Upper lobe of left lung (tissue), 4 donors: ENCODE data around the gene RBM28.

Experiments
- EP300 ChIP-seq, 4 donors: sonication (generic); formaldehyde crosslinking; IDR thresholded peaks; one replicate each; pipeline ENCODE4 v1.5.1; 2017; ENCODE audit warnings: antibody characterized with exemption in 4 of 4, control low read depth in 2 of 4
- POLR2AphosphoS5 ChIP-seq, 2 donors: sonication (generic); formaldehyde crosslinking; IDR thresholded peaks; one replicate each; pipeline ENCODE4 v1.5.1; 2017; ENCODE audit warnings: antibody characterized with exemption in 2 of 2
- TF ChIP-seq, protein P1 (sequence below), 6 experiments: fragments of 450-650 bp in 4 of 6; fragments of 200-600 bp in 2 of 6; sonication (generic) in 2 of 6; IDR thresholded peaks; one replicate each; pipeline ENCODE4 v1.5.1; 2016 to 2019; ENCODE audit warnings: antibody characterized with exemption in 6 of 6

DNA sequence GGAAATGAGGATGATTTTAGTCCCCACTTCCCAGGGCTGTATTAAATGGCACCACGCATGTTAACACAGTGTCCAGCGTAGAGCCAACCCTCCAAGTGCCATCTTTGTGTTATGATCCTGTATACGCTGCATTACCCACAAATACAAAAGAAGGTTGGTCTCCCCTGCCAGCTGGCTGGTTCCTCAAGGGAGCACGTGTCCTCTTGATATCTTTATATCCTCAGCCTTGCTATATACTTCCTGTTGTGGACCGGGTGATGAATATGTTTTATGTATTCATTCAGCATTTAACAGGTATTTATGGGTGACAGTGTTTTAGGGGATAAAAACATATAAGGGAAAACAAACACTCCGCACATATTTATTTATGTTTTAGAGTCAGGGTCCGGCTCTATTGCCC is 41.0 kb upstream of the RBM28 start:
- TF ChIP-seq, protein P1, sequence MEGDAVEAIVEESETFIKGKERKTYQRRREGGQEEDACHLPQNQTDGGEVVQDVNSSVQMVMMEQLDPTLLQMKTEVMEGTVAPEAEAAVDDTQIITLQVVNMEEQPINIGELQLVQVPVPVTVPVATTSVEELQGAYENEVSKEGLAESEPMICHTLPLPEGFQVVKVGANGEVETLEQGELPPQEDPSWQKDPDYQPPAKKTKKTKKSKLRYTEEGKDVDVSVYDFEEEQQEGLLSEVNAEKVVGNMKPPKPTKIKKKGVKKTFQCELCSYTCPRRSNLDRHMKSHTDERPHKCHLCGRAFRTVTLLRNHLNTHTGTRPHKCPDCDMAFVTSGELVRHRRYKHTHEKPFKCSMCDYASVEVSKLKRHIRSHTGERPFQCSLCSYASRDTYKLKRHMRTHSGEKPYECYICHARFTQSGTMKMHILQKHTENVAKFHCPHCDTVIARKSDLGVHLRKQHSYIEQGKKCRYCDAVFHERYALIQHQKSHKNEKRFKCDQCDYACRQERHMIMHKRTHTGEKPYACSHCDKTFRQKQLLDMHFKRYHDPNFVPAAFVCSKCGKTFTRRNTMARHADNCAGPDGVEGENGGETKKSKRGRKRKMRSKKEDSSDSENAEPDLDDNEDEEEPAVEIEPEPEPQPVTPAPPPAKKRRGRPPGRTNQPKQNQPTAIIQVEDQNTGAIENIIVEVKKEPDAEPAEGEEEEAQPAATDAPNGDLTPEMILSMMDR (IDR thresholded peaks at IDR 0.05), result no peak
- TF ChIP-seq POLR2AphosphoS5 (IDR thresholded peaks at IDR 0.05) (no peak), EP300 (IDR thresholded peaks at IDR 0.05) (no peak)
